ENCODE measurements around the gene ACOX1.

DNA sequence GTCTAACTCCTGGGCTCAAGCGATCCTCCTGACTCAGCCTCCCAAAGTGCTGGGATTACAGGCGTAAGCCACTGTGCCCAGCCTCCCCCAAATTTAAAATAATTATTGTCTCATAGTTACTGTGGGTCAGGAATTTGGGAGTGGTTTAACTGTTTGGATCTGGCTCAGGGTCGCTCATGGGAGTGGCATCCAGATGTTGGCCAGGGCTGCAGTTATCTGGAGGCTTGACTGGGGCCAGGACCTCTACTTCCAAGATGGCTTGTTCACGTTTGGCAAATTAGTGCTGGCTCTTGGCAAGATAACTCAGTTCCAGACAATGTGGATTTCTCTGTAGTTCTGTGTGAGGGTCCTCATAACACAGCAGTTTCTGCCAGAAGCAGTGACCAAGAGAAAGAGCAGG is 8.1 kb upstream of the ACOX1 start:
- TF ChIP-seq POLR2AphosphoS5 (IDR thresholded peaks at IDR 0.05) = no peak
- TF ChIP-seq, protein P1, sequence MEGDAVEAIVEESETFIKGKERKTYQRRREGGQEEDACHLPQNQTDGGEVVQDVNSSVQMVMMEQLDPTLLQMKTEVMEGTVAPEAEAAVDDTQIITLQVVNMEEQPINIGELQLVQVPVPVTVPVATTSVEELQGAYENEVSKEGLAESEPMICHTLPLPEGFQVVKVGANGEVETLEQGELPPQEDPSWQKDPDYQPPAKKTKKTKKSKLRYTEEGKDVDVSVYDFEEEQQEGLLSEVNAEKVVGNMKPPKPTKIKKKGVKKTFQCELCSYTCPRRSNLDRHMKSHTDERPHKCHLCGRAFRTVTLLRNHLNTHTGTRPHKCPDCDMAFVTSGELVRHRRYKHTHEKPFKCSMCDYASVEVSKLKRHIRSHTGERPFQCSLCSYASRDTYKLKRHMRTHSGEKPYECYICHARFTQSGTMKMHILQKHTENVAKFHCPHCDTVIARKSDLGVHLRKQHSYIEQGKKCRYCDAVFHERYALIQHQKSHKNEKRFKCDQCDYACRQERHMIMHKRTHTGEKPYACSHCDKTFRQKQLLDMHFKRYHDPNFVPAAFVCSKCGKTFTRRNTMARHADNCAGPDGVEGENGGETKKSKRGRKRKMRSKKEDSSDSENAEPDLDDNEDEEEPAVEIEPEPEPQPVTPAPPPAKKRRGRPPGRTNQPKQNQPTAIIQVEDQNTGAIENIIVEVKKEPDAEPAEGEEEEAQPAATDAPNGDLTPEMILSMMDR (IDR thresholded peaks at IDR 0.05) = no peak

Data from esophagus muscularis mucosa (tissue), 3 donors.